GM21360 (cell line): ENCODE data around the gene FKBP1C.
"Not testable (repeated sequence)": the region's sequence is repeated elsewhere in the genome, so short reads cannot be mapped to it uniquely, and the experiment has no call there.

Experiments
- ATAC-seq: cut with Tn5 transposase; IDR thresholded peaks from one replicate; pipeline ENCODE4 v1.9.1; 2021; ENCODE audit warnings: mild to moderate bottlenecking, moderate library complexity; ENCODE audit not compliant: unreplicated experiment

FKBP1C gene

DNA sequence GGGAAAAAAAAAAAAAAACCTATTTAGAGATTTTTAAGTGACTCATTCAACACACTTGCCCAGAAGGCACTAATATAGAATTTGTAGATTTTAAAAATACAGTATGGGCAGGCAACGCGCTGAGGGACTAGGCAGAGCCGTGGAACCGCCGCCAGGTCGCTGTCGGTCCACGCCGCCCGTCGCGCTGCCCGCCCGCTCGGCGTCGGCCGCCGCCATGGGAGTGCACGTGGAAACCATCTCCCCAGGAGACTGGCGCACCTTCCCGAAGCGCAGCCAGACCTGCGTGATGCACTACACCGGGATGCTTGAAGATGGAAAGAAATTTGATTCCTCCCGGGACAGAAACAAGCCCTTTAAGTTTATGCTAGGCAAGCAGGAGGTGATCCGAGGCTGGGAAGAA is at the start of gene FKBP1C:
Gene FKBP1C, plus strand, starts transcription at position 127 of the 400 bp plus-strand sequence.
- not testable (repeated sequence) for ATAC-seq

DNA sequence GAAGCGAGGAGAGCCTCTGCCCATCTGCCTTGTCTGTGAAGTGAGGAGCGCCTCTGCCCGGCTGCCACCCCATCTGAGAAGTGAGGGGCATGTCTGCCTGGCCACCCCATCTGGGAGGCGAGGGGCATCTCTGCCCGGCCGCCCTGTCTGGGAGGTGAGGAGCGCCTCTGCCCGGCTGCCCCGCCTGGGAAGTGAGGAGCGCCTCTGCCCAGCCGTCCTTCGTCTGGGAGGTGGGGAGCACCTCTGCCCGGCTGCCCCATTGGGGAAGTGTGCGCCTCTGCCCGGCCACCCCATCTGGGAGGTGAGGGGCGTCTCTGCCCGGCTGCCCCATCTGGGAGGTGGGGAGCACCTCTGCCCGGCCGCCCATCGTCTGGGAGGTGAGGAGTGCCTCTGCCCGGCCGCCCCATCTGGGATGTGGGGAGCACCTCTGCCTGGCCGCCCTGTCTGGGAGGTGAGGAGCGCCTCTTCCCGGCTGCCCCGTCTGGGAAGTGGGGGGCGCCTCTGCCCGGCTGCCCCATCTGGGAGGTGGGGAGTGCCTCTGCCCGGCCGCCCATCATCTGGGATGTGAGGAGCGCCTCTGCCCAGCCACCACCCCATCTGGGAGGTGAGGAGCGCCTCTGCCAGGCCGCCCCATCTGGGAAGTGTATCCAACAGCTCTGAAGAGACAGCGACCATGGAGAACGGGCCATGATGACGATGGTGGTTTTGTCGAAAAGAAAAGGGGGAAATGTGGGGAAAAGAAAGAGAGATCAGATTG is 47.0 kb upstream of the FKBP1C start:
- ATAC-seq: not testable (repeated sequence)

GRCh38 chr6:63174173-63174572 is 37.1 kb upstream of the FKBP1C start:
- ATAC-seq: no peak

DNA sequence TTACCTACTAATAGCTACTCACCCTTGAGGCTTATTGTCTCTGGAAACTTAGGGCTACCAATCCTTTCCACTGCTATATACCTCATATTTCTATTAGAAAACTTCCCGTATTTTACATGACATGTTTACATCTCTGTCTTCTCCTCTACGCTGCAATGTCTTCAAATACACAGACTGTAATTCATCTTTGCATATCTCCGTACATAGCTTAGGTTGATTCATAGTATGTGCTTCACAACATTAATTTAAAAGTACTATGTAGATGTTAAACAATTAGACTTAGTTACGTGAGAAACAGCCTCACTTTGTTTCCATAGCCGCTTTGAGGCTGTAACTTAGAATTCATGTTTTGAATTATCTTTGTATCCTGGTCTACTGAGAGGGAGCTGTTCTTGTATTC is 35.1 kb upstream of the FKBP1C start:
- ATAC-seq: no peak

GRCh38 chr6:63180367-63180766 is 30.9 kb upstream of the FKBP1C start:
- no peak for ATAC-seq

DNA sequence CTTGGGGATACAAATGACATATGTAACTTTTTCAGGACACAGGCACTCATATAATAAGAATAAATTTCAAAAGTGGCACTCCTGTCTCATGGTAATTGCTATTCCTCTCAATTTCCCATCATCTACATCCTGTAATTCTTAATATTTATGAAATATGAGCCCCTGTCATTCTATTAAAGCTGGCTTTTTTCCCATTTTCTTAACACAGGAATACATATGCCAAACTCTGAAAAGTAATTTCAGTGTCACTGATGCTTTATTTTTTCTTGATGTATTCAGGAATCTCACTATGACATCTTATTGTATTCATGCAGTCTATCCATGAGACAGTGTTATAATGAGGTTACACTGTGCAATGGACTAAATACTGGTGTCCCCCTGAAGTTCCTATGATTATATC is 24.3 kb upstream of the FKBP1C start:
- ATAC-seq: no peak

DNA sequence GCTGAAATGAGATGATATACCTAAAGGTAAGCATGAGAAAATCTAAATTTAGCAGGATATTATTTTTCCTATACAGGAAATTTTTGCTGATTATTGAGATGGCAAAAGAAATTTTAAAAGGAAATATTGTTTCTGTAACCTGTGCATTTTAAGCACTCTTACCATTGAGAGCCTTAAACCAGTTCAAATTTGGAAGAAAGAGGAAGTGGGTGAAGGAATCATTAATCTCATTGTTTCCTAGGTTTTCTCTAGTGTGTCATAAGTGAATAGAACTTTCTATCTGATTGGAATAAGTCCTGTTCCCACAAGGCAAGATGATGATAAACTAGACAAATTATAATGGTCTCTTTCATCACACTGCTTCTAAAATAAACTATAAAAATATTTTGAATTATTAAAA is 22.4 kb upstream of the FKBP1C start:
- no peak for ATAC-seq

DNA sequence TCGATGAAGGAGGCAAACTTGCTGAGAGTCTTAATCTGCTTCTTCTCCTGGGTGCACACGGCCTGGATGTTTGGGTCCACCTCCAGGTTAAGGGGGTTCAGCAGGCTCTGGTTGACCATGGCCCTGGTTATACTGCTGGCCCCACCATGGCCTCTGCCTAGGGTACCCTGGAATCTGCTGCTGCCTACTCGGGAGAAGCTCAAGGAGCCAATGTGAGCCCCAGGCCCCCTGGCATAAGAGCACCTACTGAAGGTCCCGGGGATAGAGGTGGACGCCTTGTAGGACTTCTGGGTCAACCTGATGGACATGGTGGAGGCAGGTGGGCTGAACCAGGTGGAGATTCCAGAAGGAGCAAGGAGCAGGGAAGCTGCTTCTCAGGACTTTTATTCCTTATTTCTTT is 17.9 kb upstream of the FKBP1C start:
- no peak for ATAC-seq

DNA sequence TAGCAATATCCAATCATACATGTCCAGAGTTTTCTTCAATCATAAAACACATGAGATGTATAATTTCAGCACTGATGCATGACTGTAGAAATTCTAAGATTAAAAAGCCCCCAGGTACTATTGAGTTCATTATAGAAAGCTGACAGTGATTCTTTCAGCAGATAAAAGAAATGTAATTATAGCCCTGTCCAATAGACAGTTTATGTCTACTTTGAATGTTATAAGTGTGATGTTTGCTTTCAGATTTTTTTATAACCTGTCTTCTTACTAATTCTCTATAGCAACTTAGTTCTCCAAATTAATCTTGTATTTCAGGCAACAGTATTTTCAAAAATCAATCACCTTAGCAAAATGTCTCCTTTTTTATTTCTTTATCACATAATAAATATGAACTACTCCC is 13.5 kb upstream of the FKBP1C start:
- no peak for ATAC-seq

- no peak for ATAC-seq
These were observed 2.1 kb downstream of the FKBP1C start for GRCh38 chr6:63213325-63213724.

- ATAC-seq: no peak
These were observed 3.5 kb downstream of the FKBP1C start for GRCh38 chr6:63214816-63215215.

- no peak for ATAC-seq
These were observed 12.9 kb downstream of the FKBP1C start for GRCh38 chr6:63224179-63224578.

GRCh38 chr6:63225987-63226386 is 14.7 kb downstream of the FKBP1C start:
- ATAC-seq: not testable (repeated sequence)

DNA sequence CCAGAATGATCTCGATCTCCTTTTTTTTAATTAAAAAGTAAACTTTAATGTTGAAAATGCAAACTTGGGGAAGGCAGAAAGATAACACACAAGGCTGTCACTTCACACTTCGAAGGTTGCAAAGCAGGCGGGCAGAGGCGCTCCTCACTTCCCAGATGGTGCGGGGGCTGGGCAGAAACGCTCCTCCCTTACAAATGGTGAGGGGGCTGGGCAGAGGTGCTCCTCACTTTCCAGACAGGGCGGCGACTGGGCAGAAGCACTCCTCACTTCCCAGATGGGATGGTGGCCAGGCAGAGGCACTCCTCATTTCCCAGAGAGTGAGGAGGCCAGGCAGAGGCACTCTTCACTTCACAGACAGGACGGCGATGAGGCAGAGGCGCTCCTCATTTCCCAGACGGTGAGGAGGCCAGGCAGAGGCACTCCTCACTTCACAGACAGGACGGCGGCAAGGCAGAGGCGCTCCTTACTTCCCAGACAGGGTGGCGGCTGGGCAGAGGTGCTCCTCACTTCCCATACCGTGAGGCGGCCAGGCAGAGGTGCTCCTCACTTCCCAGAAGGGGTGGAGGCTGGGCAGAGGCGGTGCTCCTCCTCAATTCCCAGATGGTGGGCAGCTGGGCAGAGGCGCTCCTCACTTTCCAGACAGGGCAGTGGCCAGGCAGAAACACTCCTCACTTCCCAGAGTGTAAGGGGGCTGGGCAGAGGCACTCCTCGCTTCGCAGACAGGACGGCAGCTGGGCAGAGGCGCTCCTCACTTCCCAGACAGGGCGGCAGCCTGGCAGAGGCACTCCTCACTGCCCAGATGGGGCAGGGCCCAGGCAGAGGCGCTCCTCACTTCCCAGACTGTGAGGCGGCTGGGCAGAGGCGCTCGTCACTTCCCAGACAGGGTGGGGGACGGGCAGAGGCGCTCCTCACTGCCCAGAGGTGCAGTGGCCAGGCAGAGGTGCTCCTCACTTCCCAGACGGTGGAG is 16.9 kb downstream of the FKBP1C start:
- not testable (repeated sequence) for ATAC-seq

DNA sequence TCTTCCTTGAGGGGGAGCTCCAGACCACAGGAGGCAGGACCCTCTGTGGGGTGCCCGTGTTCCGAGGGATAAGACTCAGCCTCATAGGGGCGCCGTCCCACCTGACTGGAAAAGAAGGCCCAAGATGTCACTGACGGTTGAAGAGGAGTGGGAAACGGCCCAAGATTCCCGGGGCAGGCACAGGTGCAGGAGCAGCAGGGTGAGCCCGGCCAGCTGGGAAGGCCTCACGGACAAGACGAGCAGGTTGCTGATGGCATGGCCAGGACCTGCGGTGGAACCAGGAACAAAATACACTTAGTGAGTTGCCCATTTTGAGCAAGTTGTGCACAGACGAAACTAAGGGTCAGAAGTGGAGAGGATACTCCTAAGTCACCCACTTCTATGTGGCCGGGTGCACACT is 18.8 kb downstream of the FKBP1C start:
- not testable (repeated sequence) for ATAC-seq

GRCh38 chr6:63230511-63230910 is 19.2 kb downstream of the FKBP1C start:
- not testable (repeated sequence) for ATAC-seq

DNA sequence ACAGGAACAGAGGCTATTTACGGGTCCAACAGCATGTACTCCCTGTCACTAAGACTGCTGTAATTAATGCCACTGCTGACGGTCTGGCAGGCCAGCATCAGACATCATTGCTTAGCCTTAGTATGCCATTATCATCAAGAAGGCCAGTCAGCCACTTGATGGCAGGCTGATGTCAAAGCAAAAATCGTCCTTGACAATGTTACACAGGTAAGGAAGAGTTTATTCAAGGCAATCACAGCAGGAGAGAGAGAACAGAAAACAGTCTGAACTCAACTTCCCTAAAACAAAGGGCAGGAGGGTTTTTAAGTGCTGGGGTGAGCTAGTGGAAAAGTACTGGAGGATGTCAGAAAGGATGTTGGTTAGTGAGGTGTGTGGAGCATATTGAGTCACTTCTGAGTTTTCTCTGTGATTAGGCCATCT is 25.1 kb downstream of the FKBP1C start:
- ATAC-seq: no peak

DNA sequence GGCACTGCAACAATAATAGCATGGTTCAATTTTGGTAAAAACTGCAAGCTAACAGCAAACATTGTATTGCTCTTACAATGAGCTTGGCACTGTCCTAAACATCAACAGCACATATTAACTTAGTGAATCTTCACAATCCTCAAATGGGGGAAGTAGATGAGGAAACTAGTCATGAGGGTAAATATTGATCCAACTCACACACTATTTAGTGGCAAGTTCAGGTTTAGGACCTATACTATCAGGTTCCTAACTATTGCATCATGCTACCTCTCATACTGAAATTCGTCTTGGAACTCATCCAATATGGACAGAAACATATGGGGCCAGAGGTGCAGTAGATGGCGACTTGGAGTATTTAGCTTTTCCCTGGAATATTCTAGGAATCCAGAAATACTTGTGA is 34.2 kb downstream of the FKBP1C start:
- no peak for ATAC-seq

DNA sequence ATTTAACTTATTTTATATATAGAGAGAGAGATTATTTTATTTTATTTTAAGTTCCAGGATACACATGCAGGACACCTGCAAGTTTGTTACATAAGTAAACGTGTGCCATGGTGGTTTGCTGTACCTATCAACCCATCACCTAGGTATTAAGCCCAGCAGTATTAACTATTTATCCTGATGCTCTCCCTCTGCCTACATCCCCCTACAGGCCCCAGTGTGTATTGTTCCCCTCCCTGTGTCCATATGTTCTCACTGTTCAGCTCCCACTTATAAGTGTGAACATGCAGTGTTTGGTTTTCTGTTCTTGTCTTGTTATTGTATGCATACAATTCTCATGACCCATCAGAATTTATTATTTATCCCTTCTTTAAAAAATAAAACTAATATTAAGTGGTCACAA is 34.6 kb downstream of the FKBP1C start:
- peak; percentile 85 for ATAC-seq

- ATAC-seq: no peak
These were observed 35.3 kb downstream of the FKBP1C start for GRCh38 chr6:63246581-63246980.

GRCh38 chr6:63249875-63250482 is 38.7 kb downstream of the FKBP1C start:
- ATAC-seq: no peak
